Erythroblast (primary cell): ENCODE measurements around the gene CS.

Source experiments
- GATA1 ChIP-seq: IDR thresholded peaks from 2 replicates; pipeline ENCODE4 v1.6.1; 2011; ENCODE audit warnings: low read depth, mild to moderate bottlenecking, control low read depth, low read length, moderate library complexity
- POLR2A ChIP-seq: IDR thresholded peaks from 2 replicates; pipeline ENCODE4 v1.6.1; 2011; ENCODE audit warnings: mild to moderate bottlenecking, low read length

GRCh38 chr12:56321027-56321426 lies 20.9 kb upstream of the CS start:
- TF ChIP-seq POLR2A (no peak), GATA1 (no peak)
